Stimulated activated CD4-positive, alpha-beta T cell treated with anti-CD3 and anti-CD28 coated beads, Interleukin-1b, Interleukin-23, amount 100 ng/mL, for 4 hours (primary cell): ENCODE data around the gene C1QL4.
A peak's percentile ranks its signal among the peaks of the same experiment; 100 is the strongest.

ENCODE experiments used
- DNase-seq, 2 donors: peaks; one replicate each; pipeline ENCODE4 v3.0.0-alpha.2; 2020; ENCODE audit warnings: low read depth in 2 of 2

Gene C1QL4

DNA sequence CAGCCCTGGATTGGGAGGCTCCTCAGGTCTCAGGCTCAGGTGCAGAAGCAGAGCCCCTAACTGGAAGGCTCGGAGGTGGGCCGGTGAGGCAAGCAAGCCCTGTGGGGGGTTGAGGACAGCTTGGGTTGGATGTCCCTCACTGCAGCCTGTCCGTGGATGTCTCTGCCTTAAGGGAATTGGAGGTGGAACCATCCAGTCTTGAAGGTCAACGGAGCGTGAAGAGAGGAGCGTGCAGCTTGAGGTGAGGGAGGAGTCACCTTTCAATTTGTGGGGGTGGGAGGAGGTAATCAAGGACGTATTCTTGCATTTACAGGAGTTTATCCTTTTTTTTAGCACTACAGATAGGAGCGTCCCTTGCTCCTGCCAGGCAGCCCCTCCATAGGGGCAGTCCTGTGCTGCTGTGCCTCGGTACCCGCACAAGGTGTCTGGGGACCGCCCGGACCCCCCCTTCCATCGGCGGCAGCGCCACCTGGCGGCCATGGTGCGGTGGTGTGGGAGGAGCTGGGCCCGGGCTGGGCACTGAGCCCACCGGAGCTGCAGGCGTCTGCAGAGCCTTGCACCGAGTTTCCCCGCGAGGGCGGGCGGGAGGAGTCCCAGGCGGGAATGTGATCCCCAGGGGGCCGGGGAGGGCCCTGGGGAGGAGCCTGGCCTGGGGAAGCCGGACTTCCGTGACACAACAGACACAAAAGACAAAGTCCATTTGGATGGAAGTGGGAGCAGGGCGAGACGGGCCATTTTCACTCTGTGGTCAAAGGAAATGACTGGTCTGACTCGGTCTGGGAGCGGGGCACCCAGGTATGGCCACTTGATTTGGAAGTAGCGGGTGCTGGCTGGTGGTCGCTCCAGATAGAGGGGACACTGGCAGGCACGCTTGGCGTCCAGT lies 10.6 kb upstream of the C1QL4 start:
- DNase-seq = peak; percentile 74 to 76

DNA sequence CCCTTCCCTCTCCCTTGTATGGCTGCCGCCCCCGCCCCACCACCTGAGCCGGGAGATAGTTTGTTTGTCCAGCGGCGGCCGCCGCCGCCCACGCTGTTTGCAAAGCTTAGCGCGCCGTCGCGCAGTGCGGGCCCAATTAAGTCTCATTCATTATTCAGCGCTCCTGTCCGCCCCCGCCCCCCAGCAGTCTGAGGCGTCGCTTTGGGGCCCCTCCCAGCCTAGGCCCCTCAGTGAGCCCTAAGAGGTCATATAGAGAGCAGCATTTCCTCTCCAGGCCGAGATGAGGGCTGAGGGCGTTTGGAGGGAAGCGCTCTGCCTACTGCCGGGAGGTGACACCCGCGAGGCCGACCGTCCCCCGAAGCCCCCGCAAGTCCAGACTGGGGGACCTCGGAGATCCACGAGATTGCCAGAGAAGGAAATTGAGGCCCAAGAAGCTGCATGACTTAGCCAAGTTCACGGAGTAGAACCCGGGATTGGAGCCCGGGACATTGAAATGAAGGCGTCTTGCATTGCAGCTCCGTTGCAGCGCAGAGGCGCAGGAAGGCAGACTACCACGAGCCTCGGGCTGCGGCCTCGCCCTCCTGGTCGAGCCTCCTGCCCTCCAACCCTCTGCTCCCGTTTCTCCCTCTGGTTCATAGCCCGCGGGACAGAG lies 9.8 kb upstream of the C1QL4 start, which contains the start of gene DNAJC22:
Gene DNAJC22, plus strand, starts transcription at position 230 of the 652 bp plus-strand sequence. CDS start 1,985 bp downstream, outside the sequence.
- DNase-seq = no peak

DNA sequence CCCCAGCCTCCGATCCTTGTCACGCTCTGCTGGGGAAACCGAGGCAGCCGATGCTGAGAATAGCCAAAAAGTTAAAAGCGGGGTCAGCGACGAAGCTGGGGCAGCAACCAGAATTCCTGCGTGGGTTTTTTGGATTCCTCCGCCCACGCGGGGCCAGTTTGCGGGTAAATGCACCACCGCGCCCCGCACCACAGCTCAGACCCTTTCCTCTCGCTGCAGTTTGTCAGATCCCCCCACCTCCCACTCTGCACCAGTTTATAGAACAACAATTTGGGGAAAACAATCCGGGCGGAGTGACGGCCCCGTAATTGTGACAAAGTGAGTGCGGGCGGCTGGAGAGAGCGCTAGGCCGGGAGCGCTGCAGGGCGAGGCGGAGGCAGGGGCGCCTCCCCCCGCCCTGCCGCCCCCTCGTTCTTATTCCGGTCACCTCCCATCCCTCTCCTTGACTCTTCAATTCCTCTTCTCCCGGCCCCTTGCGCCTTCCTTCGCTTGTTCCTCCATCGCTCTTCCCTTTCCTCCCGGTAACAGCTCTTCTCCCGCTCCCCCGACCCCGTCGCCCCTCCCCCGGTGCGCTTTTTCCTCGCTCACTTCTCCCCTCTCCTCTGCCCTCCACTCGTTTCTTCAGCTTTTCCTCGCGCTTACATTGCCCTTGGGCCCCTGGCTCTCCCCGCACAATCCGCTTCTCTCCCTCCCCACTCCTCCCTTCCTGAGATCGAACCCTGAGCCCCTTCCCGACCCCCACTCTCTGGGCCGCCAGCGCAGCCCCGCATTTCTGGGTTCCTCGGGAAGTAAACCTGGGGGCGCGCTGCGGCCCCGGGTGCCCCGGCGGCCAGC lies 9.1 kb upstream of the C1QL4 start:
- no peak for DNase-seq

DNA sequence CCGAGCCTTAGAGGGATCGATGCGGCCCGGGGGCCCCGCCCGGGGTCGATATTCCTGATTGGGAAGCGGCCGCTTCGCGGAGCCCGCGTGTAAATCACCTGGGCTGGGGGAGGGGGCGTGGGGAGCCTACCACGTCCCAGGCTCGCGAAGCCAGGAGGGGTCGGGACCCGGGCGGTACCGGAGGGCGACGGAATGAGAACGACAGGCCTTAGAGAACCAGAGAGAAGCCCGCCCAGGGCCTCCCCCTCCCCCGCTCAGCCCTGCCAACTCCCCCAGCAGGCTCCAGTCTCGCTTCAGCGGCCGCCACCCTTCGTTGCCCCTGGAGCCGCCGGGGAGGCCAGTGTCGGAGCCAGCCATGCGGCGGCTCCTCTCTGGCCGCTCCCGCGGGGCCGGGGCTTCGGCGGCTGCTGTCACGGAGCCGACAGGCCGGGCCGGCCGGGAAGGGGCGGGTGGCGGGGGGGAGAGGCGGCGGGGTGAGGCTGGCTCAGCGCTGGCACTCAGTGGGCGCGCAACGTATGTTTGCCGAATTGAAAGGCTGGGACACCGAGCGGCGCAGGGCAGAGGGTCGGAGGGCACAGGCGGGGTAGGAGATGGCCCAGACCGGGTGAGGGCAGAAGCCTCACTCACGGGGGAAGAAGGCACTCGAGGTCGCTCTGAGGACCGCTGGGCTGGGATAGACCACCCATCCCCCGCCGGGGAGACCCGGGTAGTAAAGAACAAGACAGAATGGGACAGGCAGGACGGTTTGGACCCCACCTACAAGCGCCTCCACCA lies 8.2 kb upstream of the C1QL4 start:
- DNase-seq = no peak

DNA sequence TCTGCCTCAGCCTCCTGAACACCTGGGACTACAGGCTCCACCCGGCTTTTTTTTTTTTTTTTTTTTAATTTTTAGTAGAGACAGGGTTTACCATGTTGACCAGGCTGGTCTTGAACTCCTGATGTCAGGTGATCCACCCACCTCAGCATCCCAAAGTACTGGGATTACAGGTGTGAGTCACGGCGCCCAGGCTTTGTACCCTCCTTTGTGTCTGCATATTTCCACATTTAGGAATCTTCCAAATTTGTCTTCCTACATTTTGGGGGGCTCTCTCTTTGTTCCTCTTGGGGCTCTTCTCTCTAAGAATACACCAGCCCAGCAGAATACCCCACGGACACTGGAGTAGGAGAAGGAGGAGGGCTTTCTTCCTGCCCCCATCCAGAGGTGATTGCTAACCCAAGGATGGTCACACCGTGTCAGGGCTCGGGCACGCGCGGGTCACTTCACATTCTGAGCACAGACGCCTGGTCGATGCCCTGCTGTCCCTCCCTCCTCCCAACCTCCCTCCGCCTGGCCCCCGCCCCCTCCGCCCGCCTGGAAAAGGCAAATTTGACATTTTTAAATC lies 7.6 kb upstream of the C1QL4 start:
- no peak for DNase-seq

DNA sequence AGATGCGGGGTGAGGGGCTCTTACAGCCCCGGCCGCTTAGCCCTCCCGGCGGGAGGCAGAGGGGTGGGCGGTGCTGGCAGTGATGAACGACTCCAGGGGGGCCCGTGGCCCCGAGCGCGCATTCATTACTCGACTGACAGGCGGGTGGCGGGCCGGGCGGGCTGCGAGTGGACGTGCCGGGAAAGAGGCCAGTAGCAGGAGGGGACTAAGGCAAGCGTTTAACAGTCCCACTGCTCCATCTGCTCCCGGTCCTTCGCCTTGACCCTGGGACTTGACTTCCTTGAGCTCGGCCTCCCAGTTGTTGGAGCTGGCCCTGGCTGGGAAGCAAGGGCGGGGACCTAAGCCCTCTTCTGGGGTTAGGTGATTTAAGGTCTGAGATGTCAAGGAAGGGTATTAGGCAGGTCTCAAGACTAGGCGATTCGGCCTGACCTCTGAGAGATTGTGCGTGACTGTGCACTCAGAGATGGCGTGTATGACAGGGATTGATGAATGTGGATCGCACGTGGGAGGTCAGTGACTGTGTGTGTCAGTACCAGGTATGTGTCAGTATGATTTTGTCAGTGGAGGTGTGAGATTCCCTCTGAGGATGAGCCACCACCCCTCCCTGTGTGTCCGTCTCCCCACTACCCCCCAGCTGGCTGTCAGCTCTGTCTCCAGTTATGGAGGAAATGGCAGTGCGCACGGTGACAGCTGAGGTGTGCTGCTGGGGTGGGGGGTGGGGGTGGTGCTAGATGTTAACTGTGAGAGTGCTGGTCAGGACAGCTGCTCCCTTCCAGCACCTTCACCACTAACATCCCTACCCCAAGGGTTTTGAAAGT lies 6.1 kb upstream of the C1QL4 start:
- peak in 1 of 2 donors; percentile 50 for DNase-seq

DNA sequence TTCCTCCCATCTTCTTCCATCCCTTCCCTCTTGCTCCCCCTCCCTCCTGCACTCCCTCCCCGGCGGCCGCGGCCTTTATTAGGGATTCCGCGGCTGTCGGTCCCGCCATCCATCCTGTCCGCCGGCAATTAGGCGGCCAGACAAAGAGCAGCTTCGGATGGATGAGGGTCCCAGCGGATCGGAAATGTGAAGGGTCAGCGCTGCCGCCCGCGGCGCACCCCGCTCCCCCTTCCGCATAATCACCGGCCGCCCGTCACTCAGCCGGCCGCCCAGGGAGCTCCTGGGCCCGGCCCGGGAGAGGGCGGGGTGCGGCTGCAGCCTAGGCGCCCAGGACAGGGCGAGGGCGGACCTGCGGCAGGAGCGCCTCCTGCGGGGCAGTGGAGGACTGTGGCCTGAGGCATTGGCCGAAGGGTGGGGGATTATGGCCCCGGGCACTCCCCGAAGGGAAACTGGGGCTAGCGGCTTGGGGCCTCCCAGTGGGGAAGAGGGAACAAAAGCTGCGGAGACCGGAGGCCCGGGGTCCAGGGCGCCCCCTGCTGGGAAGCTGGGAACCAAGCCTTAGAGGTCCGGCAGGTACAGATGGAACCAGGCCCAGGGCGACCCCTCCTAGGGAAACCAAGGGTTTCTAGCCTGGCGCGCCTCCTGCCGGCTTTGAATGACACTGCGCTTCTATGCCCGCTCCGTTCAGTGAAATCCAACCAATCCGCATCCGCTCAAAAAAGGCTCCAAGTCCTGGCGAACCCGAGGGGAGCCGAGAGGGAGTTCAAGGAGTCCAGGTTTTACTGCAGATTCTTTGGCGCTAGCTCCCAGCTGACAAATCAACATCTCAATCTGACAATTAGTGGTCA lies 5.3 kb upstream of the C1QL4 start:
- DNase-seq = peak; percentile 60 to 73

DNA sequence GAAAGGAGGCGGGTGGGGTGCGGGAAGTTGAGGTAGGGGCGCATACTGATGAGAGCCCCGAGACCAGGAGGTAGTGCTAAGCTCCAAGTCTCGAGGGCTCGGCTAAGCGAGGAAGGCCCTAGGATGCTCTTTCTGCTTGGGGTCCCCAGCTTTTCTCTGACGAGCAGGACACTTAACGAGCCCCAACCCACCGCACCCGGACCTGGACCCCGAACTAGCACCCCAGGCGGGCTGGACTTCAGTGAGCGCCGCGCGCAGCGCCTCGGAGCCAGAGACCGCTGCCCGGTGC lies 4.7 kb upstream of the C1QL4 start:
- DNase-seq = no peak

DNA sequence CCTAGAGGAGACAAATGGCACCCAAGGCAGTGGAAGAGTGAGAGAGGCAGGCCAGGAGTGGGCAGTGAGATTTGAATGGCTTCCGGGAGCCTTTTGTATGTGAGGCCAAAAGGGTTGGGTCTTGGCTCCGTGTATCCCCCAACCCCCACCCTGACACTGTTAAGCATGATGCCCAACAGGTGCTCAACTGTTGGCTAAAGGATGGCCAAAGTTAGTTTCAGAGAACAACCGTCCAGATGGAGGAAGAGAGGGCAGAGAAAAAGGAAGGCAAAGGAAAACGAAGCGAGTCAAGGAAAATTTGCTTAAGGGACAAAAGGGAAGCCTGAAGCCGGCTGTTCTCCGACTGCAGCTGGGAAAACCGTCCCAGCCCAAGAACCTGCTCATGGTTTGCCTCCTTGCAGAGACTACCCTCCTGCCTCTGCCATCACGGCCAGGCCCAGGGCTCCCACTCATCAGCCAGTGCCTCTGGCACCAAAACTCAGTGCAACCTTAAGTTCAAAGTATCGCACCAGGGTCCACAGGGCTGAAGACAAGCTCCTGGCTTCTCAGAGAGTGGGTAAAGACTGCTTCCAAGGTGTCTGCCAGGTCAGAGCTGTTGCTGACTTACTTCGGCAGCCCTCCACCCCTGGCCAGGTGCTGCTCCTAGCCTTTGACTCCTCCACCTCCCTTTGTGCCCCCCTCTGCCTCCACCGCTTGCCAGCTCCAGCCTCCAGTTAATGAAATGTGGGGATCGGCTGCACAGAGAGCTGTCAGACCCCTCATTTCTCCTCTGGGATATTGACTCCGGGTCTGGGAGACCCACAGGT lies 4.2 kb upstream of the C1QL4 start:
- DNase-seq = no peak

DNA sequence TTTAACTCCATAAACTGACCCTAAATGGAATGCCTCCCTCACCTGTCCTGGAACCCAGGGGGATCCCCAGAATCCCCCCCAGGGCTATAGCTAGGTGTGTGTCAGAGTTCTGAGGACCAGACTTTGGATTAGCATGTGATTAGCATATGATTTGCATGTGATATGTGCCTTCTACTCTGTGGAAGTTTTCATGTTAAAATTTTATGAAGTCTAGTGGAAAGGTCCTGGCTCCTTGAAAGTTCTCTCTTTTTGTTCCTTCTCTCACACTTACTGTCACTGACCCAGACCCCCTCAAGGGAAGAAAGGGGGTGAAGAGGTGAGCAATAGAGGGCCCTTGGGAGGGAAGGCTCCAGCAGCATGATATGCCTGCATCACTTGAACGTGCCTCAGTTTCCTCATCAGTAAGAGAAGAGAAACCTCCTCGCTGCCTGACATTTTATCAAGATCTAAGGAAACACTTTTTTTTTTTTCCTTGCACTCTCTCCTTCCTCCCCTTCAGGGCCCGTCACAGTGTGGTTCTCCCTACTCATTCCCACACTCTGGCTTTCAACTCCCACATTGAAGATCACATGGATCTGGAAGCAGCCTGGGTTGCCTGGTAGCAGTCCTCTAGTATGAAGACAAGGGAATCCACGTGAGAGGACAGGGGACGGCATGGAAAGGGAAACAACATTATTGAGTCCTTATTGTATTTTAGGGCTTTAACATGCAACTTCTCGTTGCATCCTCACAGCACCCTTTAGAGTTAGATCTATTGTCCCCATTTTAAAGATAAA lies 3.3 kb upstream of the C1QL4 start:
- DNase-seq = no peak

DNA sequence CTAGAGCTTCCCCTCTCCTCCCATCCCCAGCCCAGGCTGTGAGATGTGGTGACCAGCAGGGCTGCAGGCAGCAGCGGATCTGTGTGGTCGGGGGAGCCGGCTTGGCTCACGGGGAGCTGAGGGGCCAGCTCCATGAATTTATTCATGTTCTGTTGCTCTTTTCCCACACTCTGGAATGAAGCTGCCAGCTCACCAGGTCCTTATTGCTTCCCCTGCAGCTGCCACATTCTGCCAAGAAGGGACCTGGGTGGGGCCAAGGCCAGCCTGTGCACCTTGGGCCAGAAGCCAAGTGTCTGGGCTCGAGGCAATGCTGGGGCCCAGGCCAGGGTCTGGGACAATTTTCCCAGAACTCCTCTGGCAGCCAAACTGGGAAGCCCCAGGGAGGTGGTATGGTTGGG lies 2.5 kb upstream of the C1QL4 start:
- DNase-seq = no peak

DNA sequence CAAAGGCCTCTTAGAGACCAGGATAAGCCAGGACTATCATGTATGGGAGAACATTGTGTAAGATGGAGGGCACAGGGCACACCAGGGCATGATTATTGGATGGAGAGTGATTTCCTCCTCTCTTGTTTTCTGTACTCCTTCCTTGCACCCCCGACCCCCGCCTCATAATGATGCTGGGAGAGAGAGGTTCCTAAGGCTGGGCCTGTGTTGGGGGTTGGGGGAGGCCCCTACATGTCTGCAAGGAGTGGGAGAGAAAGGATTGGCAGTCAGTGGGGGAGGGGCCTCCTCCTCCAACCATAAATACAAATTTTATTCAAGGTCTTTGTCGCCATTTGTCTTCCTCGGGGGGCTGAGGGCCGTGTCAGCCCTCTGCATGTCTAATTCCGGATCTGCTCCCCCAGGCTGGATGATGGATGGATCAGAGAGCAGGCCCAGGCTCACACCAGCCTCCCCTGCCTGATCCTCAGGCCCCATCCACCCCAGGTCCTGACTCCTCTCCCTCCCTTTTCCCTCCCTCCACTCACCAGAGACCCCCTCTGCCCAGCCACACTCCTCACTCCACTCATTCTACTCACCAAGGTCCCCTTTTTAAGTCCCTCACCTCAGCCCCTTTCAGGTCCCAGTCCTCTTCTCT lies 2.0 kb upstream of the C1QL4 start:
- no peak for DNase-seq

DNA sequence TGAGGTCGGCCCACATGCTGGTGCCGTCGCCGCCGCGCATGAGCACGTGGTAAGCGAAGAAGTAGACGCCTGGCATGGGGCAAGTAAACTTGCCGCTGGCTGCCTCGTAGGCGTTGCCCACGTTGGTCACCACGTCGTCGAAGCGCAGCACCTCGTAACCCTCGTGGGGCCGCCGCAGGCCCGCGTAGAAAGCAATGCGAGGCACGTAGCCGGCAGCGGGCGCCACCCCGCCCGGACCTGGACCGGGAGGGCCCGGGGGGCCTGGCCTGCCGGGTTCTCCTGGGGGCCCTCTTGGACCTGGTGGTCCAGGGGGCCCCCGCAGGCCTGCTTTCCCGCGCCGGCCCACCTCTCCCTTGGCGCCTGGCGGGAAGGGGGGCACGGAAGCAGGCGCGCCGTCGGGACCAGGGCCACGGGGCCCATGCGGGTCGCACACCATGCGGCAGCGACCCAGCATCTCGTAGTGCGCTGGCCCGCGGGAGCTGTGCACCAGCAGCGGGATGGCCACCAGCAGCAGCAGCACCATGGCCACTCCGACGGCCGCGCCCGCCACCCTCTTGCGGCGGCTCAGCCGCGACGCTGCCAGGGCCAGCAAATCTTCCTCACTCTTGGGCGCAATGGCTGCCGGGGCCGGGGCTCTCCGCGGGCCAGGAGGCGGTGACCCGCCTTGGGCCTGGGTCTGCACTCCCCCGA lies 888 bp downstream of the C1QL4 start:
- no peak for DNase-seq

DNA sequence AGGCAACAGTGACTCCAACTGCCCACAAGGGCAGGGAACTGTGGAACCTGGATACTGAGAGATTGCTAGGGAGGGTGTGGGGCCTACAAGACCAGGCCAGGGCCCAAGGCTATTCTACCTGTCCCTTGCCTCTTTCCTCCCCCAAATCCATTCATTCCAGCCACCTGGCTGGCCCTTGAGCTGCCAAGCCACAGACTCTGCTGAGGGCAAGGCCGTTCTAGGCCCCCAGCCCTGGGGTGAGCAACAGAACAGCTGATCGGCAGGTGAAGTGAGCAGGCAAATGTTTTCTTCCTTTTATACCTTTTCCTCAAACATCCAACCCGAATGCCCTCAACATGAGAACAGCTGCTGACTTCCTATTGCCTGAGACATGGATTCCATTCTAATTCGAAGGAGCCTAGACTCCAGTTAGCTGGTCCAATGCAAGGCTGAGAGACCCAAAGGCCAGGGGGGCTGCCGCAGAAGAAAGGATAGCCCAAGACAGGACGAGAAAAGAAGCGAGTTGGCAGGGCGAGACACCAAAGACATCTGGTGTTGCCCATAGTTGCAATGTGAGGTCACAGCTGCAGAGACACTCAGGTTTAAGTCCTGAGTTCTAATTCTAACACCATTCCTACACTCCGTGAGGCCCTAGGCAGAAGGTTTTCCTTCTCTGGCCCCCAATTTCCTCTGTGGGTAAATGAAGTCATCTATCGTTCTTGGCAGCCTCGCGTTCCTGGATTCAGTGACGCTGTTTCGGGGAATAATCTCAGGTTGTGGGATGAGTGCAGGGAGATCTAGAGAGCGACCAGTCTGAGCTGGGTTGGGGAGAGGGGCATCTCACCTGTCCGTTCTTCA lies 1.7 kb downstream of the C1QL4 start:
- no peak for DNase-seq

DNA sequence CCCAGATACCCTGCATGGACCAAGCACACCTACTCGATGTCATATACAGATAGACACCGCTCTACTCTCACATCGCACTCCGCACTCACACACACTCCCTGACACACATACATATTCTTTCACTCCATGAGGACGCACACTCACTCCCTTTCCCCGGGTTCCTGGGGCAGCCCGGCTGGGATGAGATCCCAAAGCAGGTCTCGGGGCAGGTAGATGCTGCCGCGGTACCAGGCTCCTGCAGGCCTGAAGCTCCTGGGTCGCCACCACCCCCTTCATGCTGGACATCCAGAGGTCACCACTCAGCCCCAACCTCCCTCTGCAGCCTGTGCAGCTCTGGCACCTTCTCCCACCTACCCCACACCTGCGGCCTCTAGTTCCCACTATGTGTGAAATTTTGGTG lies 2.3 kb downstream of the C1QL4 start:
- no peak for DNase-seq

DNA sequence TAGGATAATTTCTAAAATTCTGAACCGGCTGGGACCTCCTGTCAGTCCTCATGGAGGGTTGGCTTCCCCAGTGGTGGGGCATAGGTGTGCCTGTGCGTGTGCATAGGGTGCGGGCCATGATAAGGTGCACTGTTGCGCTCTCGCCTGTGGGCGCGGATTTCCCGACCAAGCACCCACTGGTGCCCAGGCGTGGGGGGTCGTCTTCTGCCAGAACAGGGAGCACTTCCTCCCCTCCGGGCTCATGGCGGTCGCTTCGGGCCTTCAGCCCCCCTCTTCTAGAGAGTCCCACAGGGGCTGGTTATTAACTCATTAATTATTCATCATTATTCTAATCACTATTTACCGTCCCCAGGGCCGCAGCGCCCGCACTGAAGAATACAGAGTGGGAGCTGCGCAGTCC lies 2.8 kb downstream of the C1QL4 start:
- no peak for DNase-seq
